WTC11 (cell line): ENCODE data around the gene PACS1. TPM values are rescaled to one million over a fixed set of nuclear protein-coding genes. Genes with fewer than 3 reads are reported as not detected.
A peak's percentile ranks its signal among the peaks of the same experiment; 100 is the strongest.

ENCODE experiments used
- ATF1 ChIP-seq: sonication (generic); formaldehyde crosslinking; IDR thresholded peaks from 2 replicates; pipeline ENCODE4 v1.8.1; 2023; ENCODE audit warnings: mild to moderate bottlenecking, moderate library complexity, missing genetic modification reagents
- CTCF ChIP-seq: fragments of 200-600 bp; IDR thresholded peaks from 2 replicates; pipeline ENCODE4 v1.8.0; 2022; ENCODE audit warnings: antibody characterized with exemption
- E2F1 ChIP-seq: sonication (generic); formaldehyde crosslinking; IDR thresholded peaks from 2 replicates; pipeline ENCODE4 v1.8.0; 2022; ENCODE audit warnings: mild to moderate bottlenecking, missing genetic modification reagents
- E2F5 ChIP-seq: sonication (generic); formaldehyde crosslinking; IDR thresholded peaks from 2 replicates; pipeline ENCODE4 v1.8.1; 2022; ENCODE audit warnings: mild to moderate bottlenecking, moderate library complexity, missing genetic modification reagents
- GTF2I ChIP-seq: fragments of 250-450 bp; sonication (Bioruptor Pico); conservative IDR thresholded peaks from 2 replicates; pipeline ENCODE4 v1.4.0; 2021; ENCODE audit warnings: mild to moderate bottlenecking
- HMGA2 ChIP-seq: fragments of 250-450 bp; sonication (Bioruptor Pico); IDR thresholded peaks from 2 replicates; pipeline ENCODE4 v1.4.0; 2021; ENCODE audit warnings: mild to moderate bottlenecking, moderate library complexity
- IRF1 ChIP-seq: sonication (generic); formaldehyde crosslinking; IDR thresholded peaks from 2 replicates; pipeline ENCODE4 v1.8.0; 2023; ENCODE audit warnings: missing genetic modification reagents
- JUN ChIP-seq: sonication (generic); formaldehyde crosslinking; IDR thresholded peaks from 2 replicates; pipeline ENCODE4 v1.8.0; 2023; ENCODE audit warnings: mild to moderate bottlenecking, missing genetic modification reagents
- KAT7 ChIP-seq: sonication (generic); formaldehyde crosslinking; IDR thresholded peaks from 2 replicates; pipeline ENCODE4 v1.8.1; 2023; ENCODE audit warnings: missing genetic modification reagents, mild to moderate bottlenecking, borderline replicate concordance
- NFATC4 ChIP-seq: fragments of 250-450 bp; sonication (Bioruptor Pico); IDR thresholded peaks from 2 replicates; pipeline ENCODE4 v1.9.0; 2021; ENCODE audit warnings: mild to moderate bottlenecking
- NR2C2 ChIP-seq: sonication (generic); formaldehyde crosslinking; IDR thresholded peaks from 2 replicates; pipeline ENCODE4 v1.8.0; 2022; ENCODE audit warnings: mild to moderate bottlenecking, missing genetic modification reagents
- NR3C1 ChIP-seq: sonication (generic); formaldehyde crosslinking; conservative IDR thresholded peaks from 2 replicates; pipeline ENCODE4 v1.8.1; 2023; ENCODE audit warnings: low read depth, mild to moderate bottlenecking, missing genetic modification reagents
- OVOL2 ChIP-seq: fragments of 250-450 bp; sonication (Bioruptor Pico); IDR thresholded peaks from 2 replicates; pipeline ENCODE4 v1.9.0; 2021; ENCODE audit warnings: mild to moderate bottlenecking, borderline replicate concordance
- RELA ChIP-seq: sonication (generic); formaldehyde crosslinking; IDR thresholded peaks from 2 replicates; pipeline ENCODE4 v1.8.1; 2022; ENCODE audit warnings: missing genetic modification reagents, mild to moderate bottlenecking, borderline replicate concordance
- RORB ChIP-seq: fragments of 250-450 bp; sonication (Bioruptor Pico); IDR thresholded peaks from 2 replicates; pipeline ENCODE4 v1.9.0; 2021; ENCODE audit warnings: mild to moderate bottlenecking
- SMAD3 ChIP-seq: sonication (generic); formaldehyde crosslinking; IDR thresholded peaks from 2 replicates; pipeline ENCODE4 v1.8.0; 2022; ENCODE audit warnings: missing genetic modification reagents, mild to moderate bottlenecking, borderline replicate concordance
- SMAD4 ChIP-seq: sonication (generic); formaldehyde crosslinking; IDR thresholded peaks from 2 replicates; pipeline ENCODE4 v1.8.0; 2022; ENCODE audit warnings: mild to moderate bottlenecking, missing genetic modification reagents
- USF2 ChIP-seq: sonication (generic); formaldehyde crosslinking; IDR thresholded peaks from 2 replicates; pipeline ENCODE4 v1.8.1; 2023; ENCODE audit warnings: mild to moderate bottlenecking, missing genetic modification reagents, moderate library complexity
- ZMAT4 ChIP-seq: fragments of 250-450 bp; sonication (Bioruptor Pico); IDR thresholded peaks from 2 replicates; pipeline ENCODE4 v1.9.0; 2021; ENCODE audit warnings: mild to moderate bottlenecking
- ZNF138 ChIP-seq: sonication (generic); formaldehyde crosslinking; conservative IDR thresholded peaks from 2 replicates; pipeline ENCODE4 v1.8.1; 2022; ENCODE audit warnings: mild to moderate bottlenecking, moderate library complexity, missing genetic modification reagents
- ZNF281 ChIP-seq: sonication (generic); formaldehyde crosslinking; IDR thresholded peaks from 2 replicates; pipeline ENCODE4 v1.8.0; 2023; ENCODE audit warnings: mild to moderate bottlenecking, missing genetic modification reagents
- ZNF416 ChIP-seq: fragments of 250-450 bp; sonication (Bioruptor Pico); IDR thresholded peaks from 2 replicates; pipeline ENCODE4 v1.9.0; 2021; ENCODE audit warnings: mild to moderate bottlenecking, inconsistent platforms
- total RNA-seq: library from RNA; stranded (reverse); gene quantifications from 3 replicates; pipeline ENCODE4 v1.2.3, GENCODE V29; 2021
- TF ChIP-seq, protein P1 (sequence below): fragments of 250-450 bp; sonication (Bioruptor Pico); IDR thresholded peaks from 2 replicates; pipeline ENCODE4 v1.9.0; 2021; ENCODE audit warnings: moderate library complexity, mild to moderate bottlenecking, inconsistent platforms, borderline replicate concordance
- TF ChIP-seq, protein P2 (sequence below): sonication (generic); formaldehyde crosslinking; IDR thresholded peaks from 2 replicates; pipeline ENCODE4 v1.8.1; 2023; ENCODE audit warnings: mild to moderate bottlenecking, missing genetic modification reagents

The PACS1 gene
- total RNA-seq, 1 experiment from 2014 or later: 34.8 TPM

- TF ChIP-seq, protein P1, sequence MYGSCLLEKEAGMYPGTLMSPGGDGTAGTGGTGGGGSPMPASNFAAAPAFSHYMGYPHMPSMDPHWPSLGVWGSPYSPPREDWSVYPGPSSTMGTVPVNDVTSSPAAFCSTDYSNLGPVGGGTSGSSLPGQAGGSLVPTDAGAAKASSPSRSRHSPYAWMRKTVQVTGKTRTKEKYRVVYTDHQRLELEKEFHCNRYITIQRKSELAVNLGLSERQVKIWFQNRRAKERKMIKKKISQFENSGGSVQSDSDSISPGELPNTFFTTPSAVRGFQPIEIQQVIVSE (CRISPR knock-in tag): no peak
- 0 out of 2 replicates have a peak, but pooled peaks have one; percentile 10 for TF ChIP-seq USF2 (CRISPR knock-in tag)
- TF ChIP-seq OVOL2 (CRISPR knock-in tag): no peak
- TF ChIP-seq ATF1: 0 out of 2 replicates have a peak, but pooled peaks have one; percentile 78
- no peak for TF ChIP-seq NFATC4 (CRISPR knock-in tag)
- no peak for TF ChIP-seq CTCF
- no peak for TF ChIP-seq ZNF138 (CRISPR knock-in tag)
- TF ChIP-seq RELA (CRISPR knock-in tag): peak; percentile 94
- no peak for TF ChIP-seq SMAD4 (CRISPR knock-in tag)
- no peak for TF ChIP-seq GTF2I (CRISPR knock-in tag)
- no peak for TF ChIP-seq IRF1
- TF ChIP-seq, protein P2, sequence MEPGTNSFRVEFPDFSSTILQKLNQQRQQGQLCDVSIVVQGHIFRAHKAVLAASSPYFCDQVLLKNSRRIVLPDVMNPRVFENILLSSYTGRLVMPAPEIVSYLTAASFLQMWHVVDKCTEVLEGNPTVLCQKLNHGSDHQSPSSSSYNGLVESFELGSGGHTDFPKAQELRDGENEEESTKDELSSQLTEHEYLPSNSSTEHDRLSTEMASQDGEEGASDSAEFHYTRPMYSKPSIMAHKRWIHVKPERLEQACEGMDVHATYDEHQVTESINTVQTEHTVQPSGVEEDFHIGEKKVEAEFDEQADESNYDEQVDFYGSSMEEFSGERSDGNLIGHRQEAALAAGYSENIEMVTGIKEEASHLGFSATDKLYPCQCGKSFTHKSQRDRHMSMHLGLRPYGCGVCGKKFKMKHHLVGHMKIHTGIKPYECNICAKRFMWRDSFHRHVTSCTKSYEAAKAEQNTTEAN: peak; percentile 79; the same call in 1 of the 2 replicates
- no peak for TF ChIP-seq ZNF416
- no peak for TF ChIP-seq HMGA2 (CRISPR knock-in tag)
- peak; percentile 51; the same call in 1 of the 2 replicates for TF ChIP-seq ZNF281
- TF ChIP-seq E2F5 (CRISPR knock-in tag): peak; percentile 82
- peak; percentile 61; the same call in 1 of the 2 replicates for TF ChIP-seq KAT7 (CRISPR knock-in tag)
- TF ChIP-seq E2F1: peak; percentile 65; the same call in 1 of the 2 replicates
- no peak for TF ChIP-seq ZMAT4
- TF ChIP-seq JUN (CRISPR knock-in tag): peak; percentile 36; the same call in 1 of the 2 replicates
- TF ChIP-seq SMAD3 (CRISPR knock-in tag): no peak
- TF ChIP-seq NR3C1: no peak
- no peak for TF ChIP-seq RORB (CRISPR knock-in tag)
- TF ChIP-seq NR2C2 (CRISPR knock-in tag): no peak
Measured at GRCh38 chr11:66289548-66290329, 219.7 kb downstream of the PACS1 start (continued).
